ENCODE data around the gene PCSK6.

DNA sequence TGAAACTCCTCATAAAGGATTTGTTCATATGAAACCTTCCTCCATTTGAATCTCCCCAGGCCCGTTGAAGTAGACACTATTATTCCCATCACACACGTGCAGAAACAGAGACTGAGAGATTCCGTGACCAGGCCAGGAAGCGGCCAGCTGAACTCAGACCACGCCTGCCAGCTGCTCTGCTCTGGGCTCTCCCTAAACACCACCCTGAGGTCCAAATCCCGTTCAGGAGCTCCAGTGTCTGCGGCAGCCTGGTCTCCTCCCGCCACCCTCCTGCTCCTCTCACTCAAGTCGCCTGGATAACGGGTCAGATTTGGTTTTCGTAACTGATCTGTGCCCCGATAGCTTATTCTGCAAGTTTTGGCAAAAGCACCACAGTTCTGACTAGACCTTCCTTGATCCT, 140.9 kb downstream of the PCSK6 start:
- TF ChIP-seq, protein P1, sequence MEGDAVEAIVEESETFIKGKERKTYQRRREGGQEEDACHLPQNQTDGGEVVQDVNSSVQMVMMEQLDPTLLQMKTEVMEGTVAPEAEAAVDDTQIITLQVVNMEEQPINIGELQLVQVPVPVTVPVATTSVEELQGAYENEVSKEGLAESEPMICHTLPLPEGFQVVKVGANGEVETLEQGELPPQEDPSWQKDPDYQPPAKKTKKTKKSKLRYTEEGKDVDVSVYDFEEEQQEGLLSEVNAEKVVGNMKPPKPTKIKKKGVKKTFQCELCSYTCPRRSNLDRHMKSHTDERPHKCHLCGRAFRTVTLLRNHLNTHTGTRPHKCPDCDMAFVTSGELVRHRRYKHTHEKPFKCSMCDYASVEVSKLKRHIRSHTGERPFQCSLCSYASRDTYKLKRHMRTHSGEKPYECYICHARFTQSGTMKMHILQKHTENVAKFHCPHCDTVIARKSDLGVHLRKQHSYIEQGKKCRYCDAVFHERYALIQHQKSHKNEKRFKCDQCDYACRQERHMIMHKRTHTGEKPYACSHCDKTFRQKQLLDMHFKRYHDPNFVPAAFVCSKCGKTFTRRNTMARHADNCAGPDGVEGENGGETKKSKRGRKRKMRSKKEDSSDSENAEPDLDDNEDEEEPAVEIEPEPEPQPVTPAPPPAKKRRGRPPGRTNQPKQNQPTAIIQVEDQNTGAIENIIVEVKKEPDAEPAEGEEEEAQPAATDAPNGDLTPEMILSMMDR (IDR thresholded peaks at IDR 0.05; ENCODE audit: low read length), result no peak
- TF ChIP-seq EZH2 (optimal IDR thresholded peaks at IDR 0.05; ENCODE audit: low read depth, low read length) (no peak), EZH2phosphoT487 (IDR thresholded peaks at IDR 0.05; ENCODE audit: low read length) (no peak)

Data from MM.1S (cell line).